Mesenchymal stem cell (in vitro differentiated cells and primary cell): Measurements from ENCODE around the gene TREX2.

Source experiments
- DNase-seq: peaks from one replicate; pipeline ENCODE4 v3.0.0-alpha.2; 2013
- H2AFZ ChIP-seq: one replicate; pipeline ENCODE4 v1.6.1; 2013; ENCODE audit warnings: low read depth, mild to moderate bottlenecking, control low read depth, inconsistent platforms, low read length, moderate library complexity
- H2AK5ac ChIP-seq: 2 replicates; pipeline ENCODE4 v1.6.1; 2013; ENCODE audit warnings: low read length, moderate library complexity, mild to moderate bottlenecking, inconsistent platforms; ENCODE audit not compliant: severe bottlenecking
- H2BK120ac ChIP-seq: one replicate; pipeline ENCODE4 v1.6.1; 2013; ENCODE audit warnings: low read depth, mild to moderate bottlenecking, inconsistent platforms, low read length, moderate library complexity
- H2BK12ac ChIP-seq, 2 experiments: one replicate each; pipeline ENCODE4 v1.6.1; 2013; ENCODE audit warnings: inconsistent platforms in 2 of 2, low read length in 2 of 2, mild to moderate bottlenecking in 2 of 2, moderate library complexity in 2 of 2, control low read depth in 1 of 2
- H2BK15ac ChIP-seq: one replicate; pipeline ENCODE4 v1.6.1; 2013; ENCODE audit warnings: mild to moderate bottlenecking, low read depth, inconsistent platforms; ENCODE audit not compliant: poor library complexity, severe bottlenecking
- H2BK5ac ChIP-seq: 2 replicates; pipeline ENCODE4 v1.6.1; 2013; ENCODE audit warnings: low read depth, mild to moderate bottlenecking, low read length, control low read depth, inconsistent platforms; ENCODE audit not compliant: poor library complexity, severe bottlenecking
- H3K14ac ChIP-seq, 2 experiments: one replicate each; pipeline ENCODE4 v1.6.1; 2013; ENCODE audit warnings: inconsistent platforms in 2 of 2, low read length in 2 of 2, control low read depth in 1 of 2, mild to moderate bottlenecking in 1 of 2, moderate library complexity in 1 of 2
- H3K18ac ChIP-seq, 2 experiments: one replicate each; pipeline ENCODE4 v1.6.1; 2013; ENCODE audit warnings: inconsistent platforms in 2 of 2, low read length in 2 of 2, control low read depth in 1 of 2, low read depth in 1 of 2, mild to moderate bottlenecking in 1 of 2
- H3K23ac ChIP-seq, 2 experiments: one replicate each; pipeline ENCODE4 v1.6.1; 2013; ENCODE audit warnings: inconsistent platforms in 2 of 2, low read length in 2 of 2, mild to moderate bottlenecking in 2 of 2, moderate library complexity in 2 of 2, control low read depth in 1 of 2
- H3K27ac ChIP-seq: 2 replicates; pipeline ENCODE4 v1.5.1; 2013; ENCODE audit warnings: mild to moderate bottlenecking, moderate library complexity, low read length, control low read depth, inconsistent platforms; ENCODE audit not compliant: poor library complexity, severe bottlenecking
- H3K27me3 ChIP-seq, 2 experiments: 2 replicates each; pipeline versions ENCODE4 v1.6.1 to v1.7.0; 2013; ENCODE audit warnings: low read length in 2 of 2, mild to moderate bottlenecking in 2 of 2, moderate library complexity in 2 of 2, control low read depth in 1 of 2, inconsistent platforms in 1 of 2; ENCODE audit not compliant: control insufficient read depth in 1 of 2, insufficient read depth in 1 of 2
- H3K36me3 ChIP-seq, 2 experiments: 2 replicates each; pipeline versions ENCODE4 v1.6.1 to v1.7.0; 2013; ENCODE audit warnings: low read length in 2 of 2, control low read depth in 1 of 2, inconsistent platforms in 1 of 2, low read depth in 1 of 2, mild to moderate bottlenecking in 1 of 2; ENCODE audit not compliant: insufficient read depth in 2 of 2, control insufficient read depth in 1 of 2
- H3K4ac ChIP-seq, 2 experiments: one replicate each; pipeline ENCODE4 v1.6.1; 2013; ENCODE audit warnings: inconsistent platforms in 2 of 2, low read length in 2 of 2, mild to moderate bottlenecking in 2 of 2, moderate library complexity in 2 of 2, control low read depth in 1 of 2, low read depth in 1 of 2
- H3K4me1 ChIP-seq: 2 replicates; pipeline ENCODE4 v1.6.1; 2013; ENCODE audit warnings: low read depth, low read length, control low read depth; ENCODE audit not compliant: control insufficient read depth, insufficient read depth
- H3K4me2 ChIP-seq: 2 replicates; pipeline ENCODE4 v1.6.1; 2013; ENCODE audit warnings: low read length, mild to moderate bottlenecking, inconsistent platforms; ENCODE audit not compliant: poor library complexity, severe bottlenecking
- H3K4me3 ChIP-seq, 2 experiments: 2 replicates each; pipeline versions ENCODE4 v1.5.1 to v1.7.0; 2013; ENCODE audit warnings: low read length in 2 of 2, mild to moderate bottlenecking in 2 of 2, control low read depth in 1 of 2, low read depth in 1 of 2; ENCODE audit not compliant: insufficient read depth in 1 of 2
- H3K79me1 ChIP-seq: replicated peaks from 2 replicates; pipeline ENCODE4 v1.6.1; 2013; ENCODE audit warnings: mild to moderate bottlenecking, control low read depth, low read length, inconsistent platforms; ENCODE audit not compliant: poor library complexity, severe bottlenecking
- H3K9ac ChIP-seq: 2 replicates; pipeline ENCODE4 v1.7.0; 2013; ENCODE audit warnings: mild to moderate bottlenecking, low read length, moderate library complexity
- H3K9me3 ChIP-seq: 2 replicates; pipeline ENCODE4 v1.7.0; 2013; ENCODE audit warnings: mild to moderate bottlenecking, low read length; ENCODE audit not compliant: control insufficient read depth
- H4K8ac ChIP-seq: one replicate; pipeline ENCODE4 v1.6.1; 2013; ENCODE audit warnings: inconsistent platforms, mild to moderate bottlenecking, low read length, moderate library complexity
- H4K91ac ChIP-seq: one replicate; pipeline ENCODE4 v1.6.1; 2013; ENCODE audit warnings: mild to moderate bottlenecking, low read length, inconsistent platforms
- WGBS: methylation state at CpG from one replicate; pipeline ENCODE4 v1.1.7; 2013; ENCODE audit warnings: mixed read lengths; 5-methylcytosine and 5-hydroxymethylcytosine counted together

Gene TREX2

DNA sequence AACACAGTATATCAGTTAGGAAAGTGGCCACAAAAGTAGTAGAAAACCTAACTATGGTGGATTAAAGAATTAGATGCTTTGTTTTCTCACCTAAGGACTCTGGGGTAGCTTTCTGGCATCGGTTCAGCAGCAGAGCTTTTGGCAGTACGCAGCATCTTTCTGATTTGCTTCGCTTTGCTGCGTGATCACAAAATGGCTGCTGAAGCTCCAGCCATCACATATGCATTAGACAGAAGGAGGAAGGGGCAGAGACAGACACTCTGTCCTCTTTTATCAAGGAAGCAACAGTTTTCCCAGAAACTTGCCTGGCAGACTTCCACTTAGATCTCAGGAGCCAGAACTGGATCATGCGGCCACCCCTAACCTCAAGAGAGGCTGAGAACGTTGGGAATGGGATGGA lies 15.1 kb downstream of the TREX2 start:
- no peak overlapping the region for H2BK120ac ChIP-seq
- H2BK5ac ChIP-seq: no peak overlapping the region
- H4K91ac ChIP-seq: no peak overlapping the region
- H3K18ac ChIP-seq: no peak overlapping the region
- H2BK12ac ChIP-seq: no peak overlapping the region
- no peak overlapping the region for H2BK15ac ChIP-seq
- WGBS: 83% methylated on average over 6 of the region's 6 CpGs
- no peak overlapping the region for H3K4me3 ChIP-seq
- no peak overlapping the region for H4K8ac ChIP-seq
- no peak overlapping the region for H3K23ac ChIP-seq
- H3K14ac ChIP-seq: no peak overlapping the region
- no peaks in the 10 kb centered on the region for H3K36me3 ChIP-seq
- no peak overlapping the region for H2AFZ ChIP-seq
- H3K27me3 ChIP-seq: peaks cover 0 to 68% of the 10 kb centered on the region in 2 experiments
- H3K79me1 ChIP-seq: no peaks in the 10 kb centered on the region
- DNase-seq: no peak
- no peak overlapping the region for H2AK5ac ChIP-seq
- no peak overlapping the region for H3K27ac ChIP-seq
- H3K9me3 ChIP-seq: peaks cover 13% of the 10 kb centered on the region
- no peak overlapping the region for H3K9ac ChIP-seq
- H3K4me2 ChIP-seq: no peak overlapping the region
- H3K4me1 ChIP-seq: no peaks in the 10 kb centered on the region
- H3K4ac ChIP-seq: no peak overlapping the region

DNA sequence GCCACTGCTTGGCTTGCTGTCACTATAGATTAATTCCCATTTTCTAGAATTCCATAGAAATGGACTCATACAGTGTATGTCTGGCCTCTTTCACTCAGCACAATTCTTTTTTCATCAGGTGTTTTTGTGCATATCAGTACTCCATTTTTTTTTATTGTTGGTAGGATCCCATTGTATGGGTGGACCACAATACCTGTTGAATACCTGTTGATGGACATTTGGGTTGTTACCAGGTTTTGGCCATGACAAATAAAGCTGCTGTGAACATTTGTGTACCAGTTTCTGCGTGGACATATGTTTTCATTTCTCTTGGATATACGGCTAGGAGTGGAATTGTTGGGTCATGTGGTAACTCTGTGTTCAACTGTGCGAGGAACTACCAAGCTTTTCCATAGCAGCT lies 19.7 kb downstream of the TREX2 start:
- WGBS: 83% methylated on average over 1 of the region's 3 CpGs
- H2BK12ac ChIP-seq: no peak overlapping the region

DNA sequence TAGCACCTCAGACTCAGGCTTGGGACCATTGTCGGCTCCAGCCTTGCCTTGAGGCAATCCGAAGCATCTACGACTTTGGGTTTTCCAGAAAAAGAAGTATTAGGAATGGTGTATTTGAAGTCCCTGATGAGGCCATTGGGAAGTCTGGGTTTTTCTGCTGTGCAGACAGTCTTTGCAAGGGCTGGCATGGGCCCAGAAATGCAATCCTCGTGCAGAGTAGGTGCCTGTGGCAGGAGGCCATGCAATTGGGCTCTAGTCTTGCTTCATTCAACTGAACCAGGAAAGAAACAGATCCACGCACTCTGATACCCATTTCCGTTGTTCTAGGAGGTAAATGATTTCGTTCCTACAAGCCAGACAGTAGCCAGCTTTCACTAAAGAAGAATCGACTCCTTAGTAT lies 22.2 kb downstream of the TREX2 start:
- Histone ChIP-seq H2AK5ac (no peak overlapping the region), H3K4ac (no peak overlapping the region), H3K23ac (no peak overlapping the region), H3K9me3 (no peaks in the 10 kb centered on the region), H3K27me3 (peaks cover 0 to 64% of the 10 kb centered on the region in 2 experiments), H3K18ac (no peak overlapping the region), H3K4me1 (no peaks in the 10 kb centered on the region), H2AFZ (no peak overlapping the region), H2BK15ac (no peak overlapping the region), H3K14ac (no peak overlapping the region), H4K91ac (no peak overlapping the region), H3K9ac (no peak overlapping the region), H3K27ac (no peak overlapping the region), H2BK12ac (no peak overlapping the region), H3K36me3 (no peaks in the 10 kb centered on the region), H2BK120ac (no peak overlapping the region), H3K4me2 (no peak overlapping the region), H3K4me3 (no peak overlapping the region), H3K79me1 (no peaks in the 10 kb centered on the region), H2BK5ac (no peak overlapping the region), H4K8ac (no peak overlapping the region)
- 92% methylated on average over 8 of the region's 8 CpGs for WGBS
- no peak for DNase-seq

More for the DNA sequence above, 19.7 kb downstream of the TREX2 start:
- Histone ChIP-seq H3K9ac (no peak overlapping the region), H3K18ac (no peak overlapping the region), H3K79me1 (no peaks in the 10 kb centered on the region), H2BK120ac (no peak overlapping the region), H3K23ac (no peak overlapping the region), H2BK15ac (no peak overlapping the region), H3K4ac (no peak overlapping the region), H2AK5ac (no peak overlapping the region), H3K14ac (no peak overlapping the region), H2AFZ (no peak overlapping the region), H3K9me3 (peaks cover 8% of the 10 kb centered on the region), H4K8ac (no peak overlapping the region), H3K27me3 (peaks cover 0 to 61% of the 10 kb centered on the region in 2 experiments), H3K4me3 (no peak overlapping the region), H4K91ac (no peak overlapping the region), H3K4me1 (no peaks in the 10 kb centered on the region), H3K27ac (no peak overlapping the region), H3K4me2 (no peak overlapping the region), H3K36me3 (no peaks in the 10 kb centered on the region), H2BK5ac (no peak overlapping the region)
- DNase-seq: no peak

GRCh38 chrX:153421856-153422255 lies 24.0 kb downstream of the TREX2 start:
- no peak overlapping the region for H4K8ac ChIP-seq
- H3K27ac ChIP-seq: no peak overlapping the region
- H3K9me3 ChIP-seq: no peaks in the 10 kb centered on the region
- no peak overlapping the region for H2AK5ac ChIP-seq
- H4K91ac ChIP-seq: no peak overlapping the region
- H2BK5ac ChIP-seq: no peak overlapping the region
- H3K4me3 ChIP-seq: no peak overlapping the region
- peaks cover 12 to 71% of the 10 kb centered on the region in 2 experiments for H3K27me3 ChIP-seq
- H2BK120ac ChIP-seq: no peak overlapping the region
- H3K18ac ChIP-seq: no peak overlapping the region
- no peak overlapping the region for H3K9ac ChIP-seq
- H3K79me1 ChIP-seq: no peaks in the 10 kb centered on the region
- H3K4me1 ChIP-seq: peaks cover 2% of the 10 kb centered on the region
- H3K23ac ChIP-seq: no peak overlapping the region
- no peaks in the 10 kb centered on the region for H3K36me3 ChIP-seq
- no peak for DNase-seq
- H2BK12ac ChIP-seq: no peak overlapping the region
- 94% methylated on average over 16 of the region's 18 CpGs for WGBS
- no peak overlapping the region for H3K14ac ChIP-seq
- no peak overlapping the region for H2BK15ac ChIP-seq
- no peak overlapping the region for H2AFZ ChIP-seq
- H3K4me2 ChIP-seq: no peak overlapping the region
- no peak overlapping the region for H3K4ac ChIP-seq
